Measurements from ENCODE around the gene ATAD3C.
"Not testable (repeated sequence)": the region's sequence is repeated elsewhere in the genome, so short reads cannot be mapped to it uniquely, and the experiment has no call there.

ATAD3C gene

DNA sequence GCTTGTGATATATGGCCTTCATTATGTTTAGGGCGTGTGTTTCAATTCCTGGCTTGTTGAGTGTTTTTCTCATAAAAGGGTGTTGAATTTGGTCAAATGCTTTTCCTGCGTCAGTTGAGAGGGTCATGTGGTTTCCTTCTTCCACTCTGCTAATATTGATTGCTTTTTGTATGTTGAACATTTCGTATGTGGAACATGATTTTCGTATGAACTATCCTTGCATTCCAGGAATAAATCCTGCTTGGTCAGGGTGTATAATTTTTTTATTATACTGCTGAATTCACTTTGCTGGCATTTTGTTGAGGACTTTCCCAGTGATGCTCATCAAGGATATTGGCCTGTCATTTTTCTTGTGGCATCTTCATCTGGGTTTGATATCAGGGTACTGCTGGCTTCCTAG lies 57.8 kb downstream of the ATAD3C start:
- H3K27ac ChIP-seq = peak overlapping the region; percentile 89; the same call in 1 of the 2 replicates
- TF ChIP-seq ZFX (IDR thresholded peaks at IDR 0.05; ENCODE audit: borderline replicate concordance) (no peak), CTCF (IDR thresholded peaks at IDR 0.05) (no peak)

GRCh38 chr1:1508775-1509464 lies 59.4 kb downstream of the ATAD3C start:
- not testable (repeated sequence) for H3K27ac ChIP-seq

DNA sequence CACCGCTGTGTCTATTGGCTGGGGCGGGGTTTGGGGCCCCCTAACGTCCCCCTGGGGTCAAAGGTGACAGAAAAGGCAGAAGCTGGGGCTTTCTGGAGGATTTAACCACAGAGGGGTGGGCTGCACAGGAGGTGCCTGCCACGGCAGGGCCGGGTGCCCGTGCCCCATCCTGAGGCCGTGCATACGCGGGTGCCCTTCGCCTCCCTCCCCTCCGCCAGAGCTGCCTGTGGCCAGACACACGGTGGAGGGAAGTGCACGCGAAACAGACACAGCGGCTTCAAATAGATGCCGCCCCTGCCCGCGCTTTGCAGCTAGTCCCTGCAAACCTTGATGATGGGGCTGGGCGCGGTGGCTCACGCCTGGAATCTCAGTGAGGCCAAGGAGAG lies 60.0 kb downstream of the ATAD3C start:
- not testable (repeated sequence) for H3K27ac ChIP-seq

DNA sequence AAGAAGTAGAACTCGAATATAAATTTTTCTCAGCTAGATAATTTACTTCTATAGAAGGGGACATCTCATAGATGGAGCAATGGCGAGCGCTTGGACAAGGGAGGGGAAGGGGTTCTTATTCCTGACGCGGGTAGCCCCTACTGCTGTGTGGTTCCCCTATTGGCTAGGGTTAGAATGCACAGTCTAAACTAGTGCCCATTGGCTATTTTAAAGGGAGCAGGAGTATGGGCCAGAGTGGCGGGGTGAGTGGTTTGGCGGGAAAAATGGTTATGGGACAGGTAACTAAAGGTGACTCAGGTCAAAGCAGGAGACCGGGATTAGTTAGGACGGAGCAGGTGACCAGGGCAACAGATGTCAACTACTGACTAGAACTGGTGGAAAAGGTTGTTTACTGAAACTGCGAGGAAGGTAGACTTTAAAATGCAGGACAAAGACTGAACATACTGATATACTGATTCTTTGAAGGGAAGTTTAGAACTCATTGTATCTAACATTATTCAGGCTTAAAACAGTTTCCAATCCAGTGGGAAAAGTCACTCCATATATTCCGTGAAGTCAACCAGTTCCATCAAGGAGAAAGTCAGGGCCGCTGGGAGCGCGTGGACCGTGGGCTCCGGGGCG lies 61.5 kb downstream of the ATAD3C start:
- TF ChIP-seq CTCF (IDR thresholded peaks at IDR 0.05) (no peak), ZFX (IDR thresholded peaks at IDR 0.05; ENCODE audit: borderline replicate concordance) (no peak)
- peak overlapping the region; percentile 88 for H3K27ac ChIP-seq

GRCh38 chr1:1511533-1512285 lies 62.2 kb downstream of the ATAD3C start, which contains the start of gene ATAD3A:
Gene ATAD3A (plus strand): TSS chr1:1512162. CDS start chr1:1512269, 107 bp downstream.
- peak within 1 kb of the TSS; percentile 88 for H3K27ac ChIP-seq
- no peak for TF ChIP-seq CTCF (IDR thresholded peaks at IDR 0.05)
- TF ChIP-seq ZFX (IDR thresholded peaks at IDR 0.05; ENCODE audit: borderline replicate concordance) = no peak

DNA sequence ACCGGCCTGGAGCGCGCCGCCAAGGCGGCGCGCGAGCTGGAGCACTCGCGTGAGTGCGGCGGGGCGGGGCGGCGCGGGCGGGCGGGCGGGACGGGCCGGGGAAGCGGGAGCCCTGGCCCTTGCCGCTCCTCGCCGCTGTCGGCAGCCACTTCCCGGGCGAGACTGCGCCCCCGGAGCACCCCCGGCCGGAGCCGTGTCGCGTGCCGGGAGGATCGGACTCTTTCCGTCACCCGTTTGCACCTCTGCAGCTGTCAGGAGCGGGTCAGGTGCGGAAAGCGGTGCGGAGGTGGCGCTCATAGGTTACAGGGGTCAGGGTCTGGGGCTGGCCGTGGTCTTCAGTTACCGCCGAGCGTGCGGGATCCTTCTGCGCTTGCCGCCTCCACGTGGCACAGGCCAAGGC lies 62.9 kb downstream of the ATAD3C start:
- peak overlapping the region; percentile 88 for H3K27ac ChIP-seq

DNA sequence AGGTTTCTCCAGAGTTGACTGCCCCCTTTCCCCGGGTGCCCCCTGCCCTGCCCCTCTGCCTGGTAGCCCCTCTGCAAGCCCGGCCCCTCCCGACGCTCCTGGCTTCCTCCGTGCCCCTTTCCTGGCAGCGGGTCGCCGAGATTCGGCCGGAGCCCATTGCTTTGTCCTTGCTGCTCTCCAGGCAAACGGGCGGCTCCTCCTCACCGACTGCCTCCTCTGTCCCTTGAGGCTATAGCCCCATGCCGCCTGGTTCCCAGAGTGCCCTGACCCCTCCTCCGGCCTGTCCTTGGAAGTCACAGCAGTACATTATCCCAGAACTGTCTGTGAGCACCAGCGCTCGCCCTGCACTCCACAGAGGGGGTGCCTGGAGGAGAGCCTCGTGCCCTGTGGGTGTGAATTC lies 64.2 kb downstream of the ATAD3C start:
- not testable (repeated sequence) for H3K27ac ChIP-seq

DNA sequence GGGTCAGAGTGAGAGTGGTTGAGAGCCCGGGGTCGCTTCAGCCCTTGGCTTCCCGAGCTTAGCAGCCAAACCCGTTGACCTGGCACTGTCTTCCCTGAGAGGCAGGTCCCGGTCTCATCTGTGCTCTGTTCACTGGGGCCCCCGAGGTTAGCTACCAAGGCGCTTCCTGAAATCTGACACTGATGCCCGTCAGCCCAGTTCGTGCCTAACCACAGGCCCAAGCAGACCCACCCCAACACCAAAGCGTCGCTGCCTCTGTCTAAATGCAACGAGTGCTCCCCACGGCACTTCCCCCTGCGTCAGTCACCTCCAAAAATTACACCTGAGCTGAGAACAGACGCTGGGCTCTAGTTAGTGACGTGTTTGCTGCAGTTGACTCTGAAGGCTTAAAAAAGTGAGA lies 64.9 kb downstream of the ATAD3C start:
- H3K27ac ChIP-seq = not testable (repeated sequence)

DNA sequence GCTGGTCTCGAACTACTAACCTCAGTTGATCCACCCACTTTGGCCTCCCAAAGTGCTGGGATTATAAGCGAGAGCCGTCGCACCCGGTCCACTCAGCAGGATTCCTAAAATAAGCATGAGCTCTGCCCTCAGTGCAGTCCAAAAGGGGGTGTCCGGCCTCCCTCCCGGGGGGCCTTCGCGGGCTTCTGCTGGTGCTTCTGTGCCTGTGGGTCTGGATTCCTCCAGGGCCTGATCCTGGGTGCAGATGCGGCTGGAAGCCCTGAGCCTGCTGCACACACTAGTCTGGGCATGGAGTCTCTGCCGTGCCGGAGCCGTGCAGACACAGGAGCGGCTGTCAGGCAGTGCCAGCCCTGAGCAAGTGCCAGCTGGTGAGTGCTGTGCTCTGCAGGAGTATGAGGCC lies 67.4 kb downstream of the ATAD3C start:
- not testable (repeated sequence) for H3K27ac ChIP-seq

DNA sequence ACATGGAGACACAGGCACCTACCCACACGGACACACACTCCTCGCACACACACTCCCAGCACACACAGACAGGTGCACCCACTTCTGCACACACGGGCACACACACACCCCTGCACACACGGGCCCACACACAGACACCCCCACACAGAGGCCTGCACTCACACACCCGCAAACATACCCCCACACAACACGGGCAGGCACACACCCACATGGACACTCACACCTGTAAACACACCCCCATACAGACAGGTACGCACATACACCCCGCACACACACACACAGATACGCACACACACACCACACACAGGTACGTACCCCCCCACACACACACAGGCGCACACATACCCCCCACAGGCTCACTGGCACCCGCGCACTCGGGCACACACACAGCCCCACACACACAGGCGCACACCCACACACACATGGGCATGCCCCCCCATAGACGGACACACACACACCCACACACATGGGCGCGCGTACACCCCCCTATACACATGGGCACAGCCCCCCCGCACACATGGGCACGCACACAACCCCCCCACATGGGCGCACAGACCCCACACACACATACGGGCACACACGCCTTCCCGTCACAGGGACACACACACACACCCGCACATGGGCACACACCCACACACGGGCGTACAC lies 68.6 kb downstream of the ATAD3C start:
- TF ChIP-seq CTCF (IDR thresholded peaks at IDR 0.05) (no peak), ZFX (IDR thresholded peaks at IDR 0.05; ENCODE audit: borderline replicate concordance) (no peak)

DNA sequence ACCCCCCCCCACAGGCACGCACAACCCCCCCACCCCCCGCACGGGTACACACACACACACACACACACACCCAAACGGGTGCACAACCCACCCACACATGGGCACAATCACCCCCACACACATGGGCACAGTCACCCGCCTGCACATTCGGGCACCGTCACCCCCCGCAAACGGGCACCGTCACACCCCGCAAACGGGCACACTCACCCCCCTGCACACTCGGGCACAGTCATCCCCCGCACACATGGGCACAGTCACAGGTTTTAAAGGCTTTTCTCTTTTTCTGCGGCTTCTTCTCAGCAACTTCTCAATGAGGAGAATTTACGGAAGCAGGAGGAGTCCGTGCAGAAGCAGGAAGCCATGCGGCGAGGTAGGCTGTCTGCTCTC lies 69.1 kb downstream of the ATAD3C start:
- not testable (repeated sequence) for H3K27ac ChIP-seq

More for the DNA sequence above, 68.6 kb downstream of the ATAD3C start:
- H3K27ac ChIP-seq = no peak overlapping the region

All from 22Rv1 (cell line).